ENCODE measurements around the gene CDK15.

GRCh38 chr2:201904538-201905420 lies 98.4 kb downstream of the CDK15 start:
- TF ChIP-seq, protein P1, sequence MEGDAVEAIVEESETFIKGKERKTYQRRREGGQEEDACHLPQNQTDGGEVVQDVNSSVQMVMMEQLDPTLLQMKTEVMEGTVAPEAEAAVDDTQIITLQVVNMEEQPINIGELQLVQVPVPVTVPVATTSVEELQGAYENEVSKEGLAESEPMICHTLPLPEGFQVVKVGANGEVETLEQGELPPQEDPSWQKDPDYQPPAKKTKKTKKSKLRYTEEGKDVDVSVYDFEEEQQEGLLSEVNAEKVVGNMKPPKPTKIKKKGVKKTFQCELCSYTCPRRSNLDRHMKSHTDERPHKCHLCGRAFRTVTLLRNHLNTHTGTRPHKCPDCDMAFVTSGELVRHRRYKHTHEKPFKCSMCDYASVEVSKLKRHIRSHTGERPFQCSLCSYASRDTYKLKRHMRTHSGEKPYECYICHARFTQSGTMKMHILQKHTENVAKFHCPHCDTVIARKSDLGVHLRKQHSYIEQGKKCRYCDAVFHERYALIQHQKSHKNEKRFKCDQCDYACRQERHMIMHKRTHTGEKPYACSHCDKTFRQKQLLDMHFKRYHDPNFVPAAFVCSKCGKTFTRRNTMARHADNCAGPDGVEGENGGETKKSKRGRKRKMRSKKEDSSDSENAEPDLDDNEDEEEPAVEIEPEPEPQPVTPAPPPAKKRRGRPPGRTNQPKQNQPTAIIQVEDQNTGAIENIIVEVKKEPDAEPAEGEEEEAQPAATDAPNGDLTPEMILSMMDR (IDR thresholded peaks at IDR 0.05) = no peak
- no peak for TF ChIP-seq EZH2 (IDR thresholded peaks at IDR 0.05; ENCODE audit: borderline replicate concordance, insufficient read depth, low read depth, low read length, poor library complexity, severe bottlenecking)

Data from B cell (primary cell).